Posterior vena cava (tissue), 2 donors: ENCODE measurements around the gene ISL2. TPM values are rescaled to one million over a fixed set of nuclear protein-coding genes. Genes with fewer than 3 reads are reported as not detected.
"Not testable (repeated sequence)": the region's sequence is repeated elsewhere in the genome, so short reads cannot be mapped to it uniquely, and the experiment has no call there.

Source experiments
- DNase-seq: peaks from one replicate; pipeline ENCODE4 v3.0.0-alpha.2; 2020; ENCODE audit warnings: low spot score
- intact Hi-C, 2 donors: fragments of 100-400 bp; cut with DNase I; formaldehyde crosslinking; loops; one replicate each; pipeline versions ENCODE4 v1.14.1 to v1.14.2; 2022 to 2023
- long read RNA-seq, 2 donors: library from polyadenylated mRNA; unstranded; transcript quantifications; one replicate each; pipeline ENCODE4 v2.0.0, GENCODE V29; 2020 to 2021
- total RNA-seq, 2 donors: library from RNA; stranded (reverse); fragmentation: NEBNext Ultra II Directional; extraction: Animal tissue kit (Norgen Biotek cat#: 25700); gene quantifications; one replicate each; pipeline ENCODE4 v1.2.1, GENCODE V29; 2021
- donor health status: DM: yes; HTN: yes; CAD: no.
- donor health status: DM: yes; HTN: yes; CAD: no.

ISL2 gene
- not detected for total RNA-seq
- long read RNA-seq, donor 1 = 0 reads
- long read RNA-seq, donor 2 = 0 reads

DNA sequence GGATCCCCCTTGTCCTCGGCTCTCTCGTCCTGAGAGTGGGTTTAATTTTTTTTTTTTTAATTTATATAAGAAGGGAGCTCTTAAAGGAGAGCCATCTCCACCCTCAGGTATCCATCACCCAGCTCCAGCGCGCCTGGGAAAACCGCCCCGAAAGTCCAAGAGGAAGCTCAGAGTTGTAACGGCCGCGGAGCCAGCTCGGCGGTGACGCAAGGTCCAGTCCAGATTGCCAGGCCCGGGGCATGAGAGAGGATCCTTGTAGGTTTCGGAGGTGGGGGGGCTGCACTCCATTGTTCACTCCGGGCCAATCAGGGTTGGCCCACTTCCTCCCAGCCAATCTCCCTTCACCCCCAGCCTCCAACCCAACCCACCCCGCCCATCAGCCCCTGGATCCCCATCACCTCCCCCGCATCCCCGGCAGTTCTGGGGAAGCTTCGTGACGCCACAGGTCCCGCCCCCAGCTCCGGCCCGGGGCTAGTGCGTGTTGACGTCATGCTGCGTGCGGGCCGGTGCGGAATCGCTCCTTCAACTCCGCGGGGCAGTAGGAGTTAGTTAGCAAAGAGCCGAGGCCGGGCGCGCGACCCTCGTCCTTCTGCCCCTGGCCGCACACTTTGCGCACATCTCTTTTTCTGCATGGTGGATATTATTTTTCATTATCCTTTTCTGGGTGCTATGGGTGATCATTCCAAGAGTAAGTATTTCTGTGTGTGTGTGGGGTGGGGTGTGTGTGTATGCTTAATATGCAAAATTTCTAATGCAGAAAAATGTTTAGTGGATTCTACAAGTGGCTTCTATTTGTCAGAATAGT is at the start of gene ISL2:
Gene ISL2 (plus strand): TSS at position 520 of the 805 bp plus-strand sequence. CDS start 111 bp downstream, at position 631.
- DNase-seq = peak; percentile 88
- intact Hi-C loops = no loop called here

DNA sequence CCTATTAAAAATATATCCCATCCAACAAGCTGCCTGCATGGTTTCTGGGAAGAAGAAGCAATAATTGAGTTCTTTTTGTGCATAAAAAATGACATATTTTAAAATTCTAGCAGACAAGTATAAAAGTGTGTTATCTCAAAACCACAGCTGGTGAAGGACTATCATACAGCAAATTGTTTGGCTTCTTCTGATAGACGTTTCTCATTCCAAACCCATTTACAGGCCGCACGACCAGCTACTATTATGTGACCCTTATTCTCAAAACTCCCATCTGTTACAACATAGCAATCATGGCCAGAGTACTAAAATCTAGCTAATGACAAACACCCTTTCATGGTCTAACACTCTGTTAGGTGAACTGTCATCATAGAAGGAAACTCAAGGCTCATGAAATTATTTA is 47.0 kb upstream of the ISL2 start:
- intact Hi-C loops = no loop called here
- DNase-seq = no peak

DNA sequence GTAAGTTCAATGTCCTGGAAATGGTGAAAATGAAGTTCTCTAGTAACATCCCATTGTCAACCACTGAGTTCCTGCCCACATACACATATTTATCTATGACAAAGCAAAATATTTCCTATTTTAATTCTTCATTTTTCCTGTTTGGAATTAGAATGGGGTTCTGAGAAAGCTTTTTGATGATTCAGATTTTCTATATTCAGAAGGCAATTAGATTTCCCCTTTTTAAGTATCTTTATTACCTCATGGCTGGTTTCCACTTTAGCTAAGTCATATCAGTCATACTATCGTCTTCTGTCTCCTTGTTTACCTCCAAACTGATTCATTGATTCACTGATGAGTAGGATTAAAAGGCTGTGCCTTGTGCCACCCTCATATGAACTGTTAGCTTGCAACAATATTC is 43.2 kb upstream of the ISL2 start:
- intact Hi-C loops = no loop called here
- no peak for DNase-seq

DNA sequence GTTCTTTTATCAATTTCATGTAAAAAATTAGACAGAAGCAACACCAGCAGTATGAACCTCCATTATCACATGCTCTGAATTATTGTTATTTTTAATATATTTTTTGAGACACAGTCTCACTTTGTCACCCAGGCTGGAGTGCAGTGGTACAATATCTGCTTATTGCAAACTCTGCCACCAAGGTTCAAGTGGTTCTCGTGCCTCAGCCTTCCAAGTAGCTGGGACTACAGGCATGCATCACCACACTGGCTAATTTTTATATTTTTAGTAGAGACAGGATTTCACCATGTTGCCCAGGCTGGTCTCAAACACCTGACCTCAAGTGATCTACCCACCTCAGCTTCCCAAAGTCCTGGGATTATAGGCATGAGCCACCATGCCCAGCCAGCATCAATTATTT is 42.1 kb upstream of the ISL2 start:
- DNase-seq, intact Hi-C loops: not testable (repeated sequence)

DNA sequence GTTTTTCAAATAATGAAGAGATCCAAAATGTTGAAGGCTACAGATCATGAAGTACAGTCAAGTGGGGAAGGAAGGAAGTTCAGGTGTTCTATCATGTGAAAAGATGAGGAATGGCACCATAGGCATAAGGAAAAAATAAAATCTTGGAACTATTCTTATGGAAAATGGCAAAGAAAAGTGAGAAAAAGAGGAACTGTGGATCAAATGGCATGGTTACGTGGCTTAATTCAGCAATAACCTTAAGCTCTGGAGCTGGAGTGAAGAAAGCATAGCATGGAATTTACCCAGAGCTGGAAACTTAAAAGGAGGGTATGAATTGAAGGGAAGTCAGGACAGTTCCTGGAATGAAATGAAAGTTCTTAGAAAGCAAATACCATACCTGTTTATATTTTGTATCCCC is 39.7 kb upstream of the ISL2 start:
- intact Hi-C loops = no loop called here
- no peak for DNase-seq

DNA sequence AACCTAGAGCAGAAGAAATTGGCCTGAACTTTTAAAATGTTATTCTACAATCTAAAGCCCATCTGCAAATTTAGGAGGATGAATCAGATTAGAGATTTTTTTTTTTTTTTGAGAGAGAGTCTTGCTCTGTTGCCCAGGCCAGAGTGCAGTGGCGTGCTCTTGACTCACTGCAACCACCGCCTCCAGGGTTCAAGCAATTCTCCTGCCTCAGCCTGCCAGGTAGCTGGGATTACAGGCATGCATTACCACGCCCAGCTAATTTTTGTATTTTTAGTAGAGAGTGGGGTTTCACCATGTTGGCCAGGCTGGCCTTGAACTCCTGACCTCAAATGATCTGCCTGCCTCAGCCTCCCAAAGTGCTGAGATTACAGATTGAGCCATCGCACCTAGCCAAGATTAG is 38.6 kb upstream of the ISL2 start:
- DNase-seq, intact Hi-C loops: not testable (repeated sequence)

DNA sequence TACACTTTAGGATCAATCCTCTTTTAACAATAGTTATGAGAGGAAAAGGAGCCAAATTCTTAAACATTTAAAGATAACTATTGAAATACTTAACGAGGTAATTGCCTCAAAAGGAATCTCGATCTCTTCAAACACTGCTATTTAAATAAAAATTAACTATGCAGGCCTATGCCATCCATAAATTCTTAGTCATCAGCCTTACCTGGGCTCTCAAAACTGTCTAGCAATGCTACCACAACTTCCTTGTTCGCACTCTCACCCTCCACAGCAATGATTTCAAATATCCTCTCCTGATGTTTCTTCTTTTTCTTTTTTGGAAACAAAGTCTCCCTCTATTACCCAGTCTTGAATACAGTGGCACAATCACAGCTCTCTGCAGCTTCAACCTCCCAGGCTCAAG is 37.6 kb upstream of the ISL2 start:
- intact Hi-C loops = no loop called here
- DNase-seq = no peak

DNA sequence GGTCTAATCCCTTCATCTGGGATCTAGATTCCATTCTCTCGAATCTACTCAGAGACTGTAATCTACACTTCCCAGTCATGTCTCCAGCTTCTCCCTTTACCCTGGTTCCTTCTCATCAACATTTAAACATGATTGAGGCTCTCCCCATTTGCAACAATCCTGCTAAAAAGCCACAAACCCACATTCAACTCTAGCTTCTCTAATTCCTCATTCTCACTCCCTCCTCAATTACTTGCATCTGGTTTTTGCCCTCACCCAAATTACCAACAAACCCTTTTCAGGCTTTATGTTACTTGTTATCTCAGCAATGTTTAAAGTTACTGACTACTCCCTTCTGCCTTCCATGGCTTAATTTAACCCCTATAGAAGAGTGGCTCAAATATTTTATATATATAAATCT is 36.8 kb upstream of the ISL2 start:
- no peak for DNase-seq
- intact Hi-C loops = no loop called here

DNA sequence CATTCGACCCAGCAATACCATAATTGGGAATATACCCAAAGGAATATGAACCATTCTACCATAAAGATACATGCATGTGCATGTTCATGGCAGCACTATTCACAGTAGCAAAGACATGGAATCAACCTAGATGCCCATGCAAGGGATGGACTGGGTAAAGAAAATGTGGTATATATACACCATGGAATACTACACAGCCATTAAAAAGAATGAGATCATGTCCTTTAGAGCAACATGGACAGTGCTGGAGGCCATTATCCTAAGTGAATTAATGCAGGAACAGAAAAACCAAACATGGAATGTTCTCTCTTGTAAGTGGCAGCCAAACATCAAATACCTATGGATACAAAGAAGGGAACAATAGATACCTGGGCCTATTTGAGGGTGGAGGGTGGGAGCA is 32.7 kb upstream of the ISL2 start:
- intact Hi-C loops = no loop called here
- DNase-seq = no peak

DNA sequence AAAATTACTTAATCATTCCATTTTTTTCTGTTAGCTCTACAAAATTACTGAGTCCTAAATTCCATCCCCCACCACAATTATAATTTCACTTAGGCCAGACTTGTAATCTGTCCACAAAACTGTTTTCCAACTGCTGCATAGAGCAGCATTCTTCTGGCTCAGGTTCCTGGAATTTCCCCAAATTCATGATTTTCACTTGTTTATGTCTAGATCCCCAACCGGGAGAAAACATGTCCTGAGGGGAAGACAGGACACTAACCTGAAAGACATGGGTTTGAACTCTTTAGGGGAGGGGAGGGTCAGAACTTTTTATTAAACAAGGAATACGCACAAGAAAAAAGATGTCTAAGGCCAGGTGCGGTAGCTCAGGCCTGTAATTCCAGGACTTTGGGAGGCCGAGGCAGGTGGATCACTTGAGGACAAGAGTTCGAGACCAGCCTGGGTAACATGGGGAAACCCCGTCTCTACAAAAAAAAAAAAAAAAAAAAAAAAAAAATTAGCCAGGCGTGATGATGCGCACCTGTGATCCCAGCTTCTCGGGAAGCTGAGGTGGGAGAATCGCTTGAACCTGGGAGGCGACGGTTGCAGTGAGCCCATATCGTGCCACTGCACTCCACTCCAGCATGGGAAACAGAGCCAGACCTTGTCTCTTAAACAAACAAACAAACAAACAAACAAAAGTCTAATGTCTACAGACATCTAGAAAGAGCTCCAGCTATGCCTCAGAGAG is 26.8 kb upstream of the ISL2 start:
- DNase-seq = no peak
- intact Hi-C loops = loop anchor here in 1 of 2 donors (10.0 kb wide), 1 partner anchor 105 kb away; no protein-coding TSS in a partner anchor

DNA sequence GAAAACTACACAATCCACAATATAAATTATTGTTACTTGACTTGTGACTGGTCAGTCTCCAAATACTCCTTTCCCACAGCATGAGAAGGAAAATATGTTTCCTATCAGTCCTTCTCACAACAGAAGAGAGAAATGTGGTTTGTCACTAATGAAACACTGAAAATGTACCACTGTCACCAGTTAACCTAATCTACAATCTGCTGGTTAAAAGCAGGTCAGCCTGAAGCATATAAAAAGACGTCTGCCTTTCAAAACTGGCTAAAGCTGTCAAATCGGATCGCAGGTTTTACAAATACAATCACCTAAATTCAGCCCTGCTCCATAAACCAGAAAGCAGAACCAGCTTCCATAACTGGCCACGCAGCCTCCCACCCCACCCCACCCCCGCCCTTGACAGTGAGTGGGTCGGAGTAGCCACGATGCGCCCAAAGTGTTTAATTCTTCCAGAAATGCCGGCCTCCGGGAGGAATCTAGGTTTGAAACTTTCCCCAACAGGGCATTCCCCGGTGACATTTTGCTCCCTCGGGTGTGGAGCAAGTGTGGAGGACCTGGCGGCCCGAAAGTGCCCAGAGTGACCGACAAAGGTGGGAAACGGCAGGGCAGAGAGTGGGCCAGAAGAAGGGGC is 26.0 kb upstream of the ISL2 start:
- no peak for DNase-seq
- intact Hi-C loops = loop anchor here in 1 of 2 donors (10.0 kb wide), 1 partner anchor 106 kb away; no protein-coding TSS in a partner anchor

DNA sequence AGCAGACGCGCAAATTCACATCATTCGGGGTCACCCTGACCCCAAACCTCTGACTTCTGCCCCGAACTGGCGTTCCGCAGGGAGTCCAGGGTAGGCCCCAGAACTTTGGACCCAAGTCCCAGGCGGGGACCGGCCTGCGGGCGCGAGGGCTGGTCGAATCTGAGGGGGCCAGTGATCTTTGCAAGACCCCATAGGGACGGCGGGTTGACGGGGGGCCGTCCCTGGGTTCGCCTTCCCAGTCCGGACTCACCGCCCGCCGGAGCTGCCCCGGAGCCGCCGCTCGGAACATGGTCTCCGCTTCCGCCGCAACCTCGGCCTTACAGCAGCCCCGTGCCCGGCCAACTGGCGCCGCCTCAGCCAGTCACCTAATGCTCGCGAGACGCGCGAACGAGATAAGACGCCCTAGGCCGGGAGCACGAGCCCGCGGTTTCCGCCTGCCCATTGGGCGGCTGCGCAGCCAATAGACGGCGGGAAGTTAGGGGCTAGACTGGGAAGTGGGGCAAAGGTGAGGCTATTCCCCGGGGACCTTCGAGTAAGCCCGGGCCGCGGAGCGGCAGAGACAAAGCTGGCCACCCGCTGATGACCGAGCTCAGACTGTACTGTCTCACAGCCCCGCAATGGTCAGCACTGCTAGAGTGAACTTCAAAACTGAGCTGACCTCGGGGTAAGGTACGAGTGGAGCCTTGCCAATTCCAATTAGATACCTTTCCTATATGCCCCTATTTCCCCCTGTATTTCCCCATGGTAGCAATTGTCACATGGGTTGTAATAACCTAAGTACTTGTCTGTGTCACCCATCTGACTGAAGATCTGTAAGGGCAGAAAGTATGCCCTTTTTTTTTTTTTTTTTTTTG is 25.2 kb upstream of the ISL2 start, which contains the start of gene ETFA:
Gene ETFA (minus strand): TSS at position 370 of the 854 bp plus-strand sequence. CDS start 81 bp downstream, at position 289.
- peak; percentile 99 for DNase-seq
- intact Hi-C loops = loop anchor here in 1 of 2 donors (10.0 kb wide), 1 partner anchor 107 kb away; no protein-coding TSS in a partner anchor

DNA sequence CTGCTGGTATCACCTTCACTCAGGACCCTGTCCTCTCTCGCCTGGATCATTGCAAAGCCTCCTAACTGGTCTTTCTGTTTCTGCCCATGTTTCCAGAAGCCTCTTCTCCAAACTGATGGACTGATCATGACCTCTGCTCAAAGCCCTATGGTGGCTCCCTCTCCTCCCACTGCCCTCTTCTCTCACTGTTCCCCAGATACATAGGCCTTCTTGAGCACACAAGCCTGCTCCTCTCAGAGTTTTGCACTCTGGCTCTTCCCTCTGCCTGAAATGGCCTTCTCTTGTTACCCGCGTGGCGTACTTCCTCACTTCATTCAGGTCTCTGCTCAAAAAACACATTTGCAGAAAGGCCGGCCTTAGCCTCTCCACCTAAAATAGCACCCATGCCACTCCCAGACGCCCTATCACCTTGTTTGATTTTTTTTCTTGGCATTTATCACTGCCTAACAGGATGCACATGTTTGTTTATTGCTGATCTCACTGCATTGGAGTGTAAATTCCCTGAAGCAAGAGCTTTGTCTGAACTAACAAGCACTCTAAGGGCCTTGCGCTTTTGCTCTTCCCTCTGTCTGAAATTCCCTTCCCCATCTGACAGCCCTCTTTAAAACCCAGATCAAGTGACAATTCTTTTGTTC is 23.9 kb upstream of the ISL2 start:
- DNase-seq = no peak
- intact Hi-C loops = loop anchor here in 1 of 2 donors (10.0 kb wide), 1 partner anchor 108 kb away; no protein-coding TSS in a partner anchor

DNA sequence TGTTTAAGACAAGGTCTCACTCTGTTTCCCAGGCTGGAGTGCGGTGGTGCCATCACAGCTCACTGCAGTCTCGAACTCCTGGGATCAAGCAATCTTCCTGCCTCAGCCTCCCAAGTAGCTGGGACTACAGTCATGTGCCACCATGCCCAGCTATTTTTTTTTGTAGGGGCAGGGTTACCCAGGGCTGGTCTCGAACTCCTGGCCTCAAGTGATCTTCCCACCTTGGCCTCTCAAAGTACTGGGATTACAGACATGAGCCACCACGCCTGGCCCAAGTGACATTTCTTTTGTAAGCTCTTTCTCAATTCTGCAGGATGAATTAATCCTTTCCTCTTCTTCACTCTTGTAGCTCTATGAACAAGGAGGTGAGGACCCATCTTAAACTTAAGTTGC is 23.4 kb upstream of the ISL2 start:
- intact Hi-C loops = loop anchor here in 1 of 2 donors (10.0 kb wide), 1 partner anchor 108 kb away; no protein-coding TSS in a partner anchor
- DNase-seq = not testable (repeated sequence)

DNA sequence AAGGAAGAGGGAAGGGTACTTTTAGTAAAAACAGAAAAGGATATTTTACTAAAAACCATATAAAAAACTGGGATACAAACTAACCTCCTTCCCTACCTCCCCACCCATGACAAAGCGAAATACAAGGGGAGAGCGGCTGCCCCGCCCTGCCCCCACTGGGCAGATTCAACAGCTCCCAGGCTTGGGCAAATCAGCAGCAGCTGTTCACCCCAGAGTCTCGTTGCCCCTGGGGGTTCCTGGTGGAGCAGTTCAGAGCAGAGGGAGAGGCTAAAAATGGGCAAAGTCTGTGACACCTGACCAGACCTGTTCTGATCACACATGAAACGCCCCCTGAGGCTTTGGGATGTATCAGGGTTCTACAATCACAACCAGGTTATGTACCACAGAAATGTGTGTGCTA is 22.8 kb upstream of the ISL2 start:
- intact Hi-C loops = loop anchor here in 1 of 2 donors (10.0 kb wide), 1 partner anchor 109 kb away; no protein-coding TSS in a partner anchor
- DNase-seq = no peak

DNA sequence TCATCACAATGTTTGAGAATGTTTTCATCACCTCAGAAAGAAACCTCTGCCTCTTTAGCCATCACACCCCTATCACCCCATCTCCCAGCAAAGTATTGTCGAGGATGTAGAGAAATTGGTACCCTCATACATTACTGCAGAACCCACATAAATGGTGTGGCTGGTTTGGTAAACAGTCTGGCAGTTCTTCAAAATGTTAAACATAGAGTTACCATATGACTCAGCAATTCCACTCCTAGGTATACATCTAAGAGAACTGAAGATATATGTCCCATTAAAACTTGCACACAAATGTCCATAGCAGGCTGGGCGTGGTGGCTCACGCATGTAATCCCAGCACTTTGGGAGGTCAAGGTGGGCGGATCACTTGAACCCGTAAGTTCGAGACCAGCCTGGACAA is 16.6 kb upstream of the ISL2 start:
- intact Hi-C loops = no loop called here
- no peak for DNase-seq

DNA sequence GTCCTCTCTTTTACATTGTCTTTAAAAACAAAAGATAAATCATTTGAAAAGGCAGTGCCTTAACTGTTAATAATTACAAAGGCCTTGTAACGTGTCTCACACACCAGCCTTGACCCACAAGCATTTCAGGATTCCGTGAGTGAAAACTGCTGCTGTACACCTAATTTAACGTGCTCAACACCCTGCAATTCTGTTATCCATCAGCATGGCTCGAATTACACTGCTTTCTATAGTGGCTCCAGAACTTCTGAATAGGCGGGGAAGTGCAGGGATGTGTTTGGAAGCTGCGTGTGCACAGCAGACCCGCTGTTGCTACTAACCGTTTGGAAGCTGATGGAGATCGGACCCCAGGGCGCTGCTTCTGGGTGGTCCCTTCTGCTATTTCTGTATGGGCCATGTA is 15.4 kb upstream of the ISL2 start:
- DNase-seq = no peak
- intact Hi-C loops = no loop called here

DNA sequence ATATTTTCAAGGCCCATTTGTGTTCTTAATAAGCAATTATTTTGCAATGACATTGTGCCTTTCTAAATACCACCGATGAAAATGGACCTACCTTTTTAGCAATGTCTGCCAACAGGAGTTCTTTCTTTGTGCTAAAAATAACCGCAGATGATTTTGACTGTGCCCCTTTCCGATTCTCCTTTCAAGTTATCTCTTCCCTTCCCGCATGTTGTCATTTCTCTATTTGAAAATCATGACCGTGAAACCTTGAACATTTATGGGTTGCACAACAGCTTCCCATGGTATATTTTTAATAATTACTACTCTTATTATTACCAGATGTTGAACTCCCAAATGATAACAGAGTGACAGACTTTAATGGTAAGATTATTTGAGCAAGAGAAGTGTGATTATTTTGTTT is 15.0 kb upstream of the ISL2 start:
- DNase-seq = no peak
- intact Hi-C loops = no loop called here
